HG02938 (cell line): ENCODE data around the gene DFFB.

ENCODE experiments used
- ATAC-seq: cut with Tn5 transposase; IDR thresholded peaks from one replicate; pipeline ENCODE4 v1.9.1; 2021; ENCODE audit warnings: mild to moderate bottlenecking, moderate library complexity; ENCODE audit not compliant: unreplicated experiment

Gene DFFB

GRCh38 chr1:3869751-3870301 lies 12.6 kb downstream of the DFFB start:
- ATAC-seq, result no peak

- ATAC-seq, result no peak
These were observed 14.2 kb downstream of the DFFB start for GRCh38 chr1:3871451-3871805.

GRCh38 chr1:3872546-3872945 lies 15.3 kb downstream of the DFFB start:
- ATAC-seq, result no peak

- no peak for ATAC-seq
These were observed 17.5 kb downstream of the DFFB start for GRCh38 chr1:3874736-3875135.

- no peak for ATAC-seq
These were observed 19.4 kb downstream of the DFFB start for GRCh38 chr1:3876716-3877115.

- ATAC-seq, result no peak
These were observed 21.8 kb downstream of the DFFB start for GRCh38 chr1:3879099-3879498.

- no peak for ATAC-seq
These were observed 22.6 kb downstream of the DFFB start for GRCh38 chr1:3879787-3880428.

- no peak for ATAC-seq
These were observed 23.3 kb downstream of the DFFB start for GRCh38 chr1:3880429-3881192.

GRCh38 chr1:3881193-3881480 lies 23.9 kb downstream of the DFFB start:
- ATAC-seq, result no peak

- no peak for ATAC-seq
These were observed 26.1 kb downstream of the DFFB start for GRCh38 chr1:3883194-3883925.

- ATAC-seq, result no peak
These were observed 27.7 kb downstream of the DFFB start for GRCh38 chr1:3884966-3885365.

- ATAC-seq, result no peak
These were observed 28.3 kb downstream of the DFFB start for GRCh38 chr1:3885611-3886010.

- ATAC-seq, result no peak
These were observed 28.9 kb downstream of the DFFB start for GRCh38 chr1:3886106-3886670.

GRCh38 chr1:3886691-3887090 lies 29.4 kb downstream of the DFFB start:
- ATAC-seq, result no peak

GRCh38 chr1:3888301-3888700 lies 31.0 kb downstream of the DFFB start:
- ATAC-seq, result no peak

- no peak for ATAC-seq
These were observed 32.7 kb downstream of the DFFB start for GRCh38 chr1:3889936-3890335.

- peak; percentile 54 for ATAC-seq
These were observed 33.4 kb downstream of the DFFB start for GRCh38 chr1:3890389-3891328.

- no peak for ATAC-seq
These were observed 34.1 kb downstream of the DFFB start for GRCh38 chr1:3891329-3891865.

GRCh38 chr1:3892748-3893147 lies 35.5 kb downstream of the DFFB start:
- no peak for ATAC-seq

- ATAC-seq, result no peak
These were observed 35.9 kb downstream of the DFFB start for GRCh38 chr1:3893190-3893589.
